IMR-90 (cell line): ENCODE measurements around the gene NUP54. TPM values are rescaled to one million over a fixed set of nuclear protein-coding genes. Genes with fewer than 3 reads are reported as not detected.

Experiments
- ATAC-seq: fragments of 200-7000 bp; cut with Tn5 transposase; 2 replicates; pipeline ENCODE4 v1.9.1; 2020; ENCODE audit warnings: low read depth, mild to moderate bottlenecking, moderate library complexity
- BruUV-seq: library from RNA; stranded (reverse); fragments of 400-500 nt; replicated peaks from 2 replicates; lab custom pipeline; 2021; lab: Mats Ljungman, UMichigan
- CTCF ChIA-PET: fragments of 300-600 bp; formaldehyde crosslinking; extraction: SDS; loops from one replicate; lab custom pipeline; 2021; ENCODE audit warnings: antibody characterized with exemption; lab: Yijun Ruan, JAX
- POLR2A ChIA-PET: fragments of 300-600 bp; sonication (Branson Sonifier 250); formaldehyde crosslinking; loops from one replicate; lab custom pipeline; 2022; ENCODE audit warnings: antibody characterized with exemption; ENCODE audit not compliant: unreplicated experiment; lab: Charles Lee
- DNase-seq: peaks from one replicate; pipeline ENCODE4 v3.0.0; 2013
- H2AFZ ChIP-seq: replicated peaks from 2 replicates; pipeline ENCODE3; 2013; ENCODE audit warnings: low read length, mild to moderate bottlenecking; ENCODE audit not compliant: poor library complexity
- H2AK5ac ChIP-seq: 2 replicates; pipeline ENCODE4 v1.6.1; 2013; ENCODE audit warnings: low read depth, low read length, inconsistent platforms
- H2AK9ac ChIP-seq: replicated peaks from 2 replicates; pipeline ENCODE3; 2013; ENCODE audit warnings: mild to moderate bottlenecking, low read depth, low read length, moderate library complexity; ENCODE audit not compliant: poor library complexity
- H2BK120ac ChIP-seq: 2 replicates; pipeline ENCODE4 v1.6.1; 2013; ENCODE audit warnings: low read depth, low read length, inconsistent platforms
- H2BK15ac ChIP-seq: 3 replicates; pipeline ENCODE4 v1.6.1; 2013; ENCODE audit warnings: low read depth, low read length, inconsistent platforms
- H2BK20ac ChIP-seq: 2 replicates; pipeline ENCODE4 v1.6.1; 2013; ENCODE audit warnings: low read depth, mild to moderate bottlenecking, inconsistent platforms, low read length, moderate library complexity
- H2BK5ac ChIP-seq: 2 replicates; pipeline ENCODE4 v1.6.1; 2013; ENCODE audit warnings: mild to moderate bottlenecking, low read depth, low read length, inconsistent platforms; ENCODE audit not compliant: poor library complexity, severe bottlenecking
- H3K14ac ChIP-seq: replicated peaks from 2 replicates; pipeline ENCODE4 v1.6.1; 2013; ENCODE audit warnings: low read depth, low read length, inconsistent platforms
- H3K18ac ChIP-seq: 2 replicates; pipeline ENCODE4 v1.6.1; 2013; ENCODE audit warnings: low read depth, low read length, control low read depth
- H3K23ac ChIP-seq: 2 replicates; pipeline ENCODE4 v1.6.1; 2013; ENCODE audit warnings: low read depth, low read length, inconsistent platforms
- H3K27ac ChIP-seq: 2 replicates; pipeline ENCODE4 v1.5.1; 2013; ENCODE audit warnings: mild to moderate bottlenecking, control low read depth, low read length; ENCODE audit not compliant: insufficient read depth
- H3K27me3 ChIP-seq: 2 replicates; pipeline ENCODE4 v1.6.1; 2013; ENCODE audit warnings: low read length; ENCODE audit not compliant: control insufficient read depth, insufficient read depth
- H3K36me3 ChIP-seq: 2 replicates; pipeline ENCODE4 v1.6.1; 2013; ENCODE audit warnings: low read length, mixed read lengths; ENCODE audit not compliant: control insufficient read depth, insufficient read depth
- H3K4ac ChIP-seq: 2 replicates; pipeline ENCODE4 v1.6.1; 2013; ENCODE audit warnings: low read depth, low read length, inconsistent platforms
- H3K4me1 ChIP-seq: 2 replicates; pipeline ENCODE4 v1.6.1; 2013; ENCODE audit warnings: low read length, mixed read lengths; ENCODE audit not compliant: control insufficient read depth, insufficient read depth
- H3K4me2 ChIP-seq: 2 replicates; pipeline ENCODE4 v1.6.1; 2013; ENCODE audit warnings: low read depth, mild to moderate bottlenecking, control low read depth, low read length, moderate library complexity
- H3K4me3 ChIP-seq: 2 replicates; pipeline ENCODE4 v1.5.1; 2013; ENCODE audit warnings: low read depth, mild to moderate bottlenecking, control low read depth, low read length, moderate library complexity; ENCODE audit not compliant: insufficient read depth
- H3K56ac ChIP-seq: 2 replicates; pipeline ENCODE4 v1.6.1; 2013; ENCODE audit warnings: low read length, inconsistent platforms; ENCODE audit not compliant: insufficient read depth; ENCODE audit errors: extremely low read depth
- H3K79me1 ChIP-seq, 2 experiments: 2 replicates each; pipeline ENCODE4 v1.6.1; 2013; ENCODE audit warnings: low read length in 2 of 2, inconsistent platforms in 1 of 2, low read depth in 1 of 2
- H3K9ac ChIP-seq: 2 replicates; pipeline ENCODE4 v1.6.1; 2013; ENCODE audit warnings: low read depth, low read length, control low read depth
- H3K9me1 ChIP-seq: 2 replicates; pipeline ENCODE4 v1.6.1; 2013; ENCODE audit warnings: low read length, inconsistent platforms; ENCODE audit not compliant: insufficient read depth
- H3K9me3 ChIP-seq: 2 replicates; pipeline ENCODE4 v1.6.1; 2013; ENCODE audit warnings: low read length; ENCODE audit not compliant: control insufficient read depth, insufficient read depth
- H4K20me1 ChIP-seq: 2 replicates; pipeline ENCODE4 v1.6.1; 2013; ENCODE audit warnings: low read length, inconsistent platforms; ENCODE audit not compliant: insufficient read depth
- H4K5ac ChIP-seq: 2 replicates; pipeline ENCODE4 v1.6.1; 2013; ENCODE audit warnings: mild to moderate bottlenecking, low read depth, low read length, control low read depth
- H4K8ac ChIP-seq, 2 experiments: 2 replicates each; pipeline ENCODE4 v1.6.1; 2013; ENCODE audit warnings: low read depth in 2 of 2, low read length in 2 of 2, control low read depth in 1 of 2, inconsistent platforms in 1 of 2
- H4K91ac ChIP-seq: 2 replicates; pipeline ENCODE4 v1.6.1; 2013; ENCODE audit warnings: low read depth, low read length, inconsistent platforms; ENCODE audit not compliant: insufficient read depth
- BHLHE40 ChIP-seq: fragments of 150-350 bp; IDR thresholded peaks from 2 replicates; pipeline ENCODE4 v1.6.1; 2016; ENCODE audit warnings: mild to moderate bottlenecking, low read depth, low read length
- CEBPB ChIP-seq: IDR thresholded peaks from 2 replicates; pipeline ENCODE4 v1.6.1; 2012; ENCODE audit warnings: low read depth, low read length, improper control_type of control experiment
- CHD1 ChIP-seq: IDR thresholded peaks from 2 replicates; pipeline ENCODE4 v1.6.1; 2012; ENCODE audit warnings: low read depth, low read length, improper control_type of control experiment
- FOS ChIP-seq: fragments of 150-350 bp; IDR thresholded peaks from 2 replicates; pipeline ENCODE4 v1.6.1; 2016; ENCODE audit warnings: low read depth, low read length
- MAFK ChIP-seq: IDR thresholded peaks from 2 replicates; pipeline ENCODE4 v1.6.1; 2012; ENCODE audit warnings: low read depth, low read length, improper control_type of control experiment
- MAZ ChIP-seq: IDR thresholded peaks from 2 replicates; pipeline ENCODE4 v1.6.1; 2012; ENCODE audit warnings: low read depth, mild to moderate bottlenecking, low read length, improper control_type of control experiment, moderate library complexity, borderline replicate concordance
- MXI1 ChIP-seq: IDR thresholded peaks from 2 replicates; pipeline ENCODE4 v1.6.1; 2012; ENCODE audit warnings: low read depth, mild to moderate bottlenecking, low read length, moderate library complexity, borderline replicate concordance
- NFE2L2 ChIP-seq: fragments of 150-350 bp; IDR thresholded peaks from 2 replicates; pipeline ENCODE4 v1.6.1; 2016; ENCODE audit warnings: low read depth, mild to moderate bottlenecking, low read length
- POLR2A ChIP-seq: IDR thresholded peaks from 2 replicates; pipeline ENCODE4 v1.6.1; 2012; ENCODE audit warnings: mild to moderate bottlenecking, low read depth, low read length
- RAD21 ChIP-seq: IDR thresholded peaks from 2 replicates; pipeline ENCODE4 v1.6.1; 2012; ENCODE audit warnings: low read length, improper control_type of control experiment
- RCOR1 ChIP-seq: IDR thresholded peaks from 2 replicates; pipeline ENCODE4 v1.6.1; 2012; ENCODE audit warnings: mild to moderate bottlenecking, low read length, improper control_type of control experiment; ENCODE audit not compliant: insufficient replicate concordance
- RFX5 ChIP-seq: IDR thresholded peaks from 2 replicates; pipeline ENCODE4 v1.8.0; 2012; ENCODE audit warnings: low read depth, mild to moderate bottlenecking, low read length, moderate library complexity
- SMC3 ChIP-seq: fragments of 150-350 bp; IDR thresholded peaks from 2 replicates; pipeline ENCODE4 v1.6.1; 2016; ENCODE audit warnings: low read depth, mild to moderate bottlenecking, antibody characterized with exemption, low read length, moderate library complexity
- USF2 ChIP-seq: fragments of 150-350 bp; IDR thresholded peaks from 2 replicates; pipeline ENCODE4 v1.6.1; 2017; ENCODE audit warnings: mild to moderate bottlenecking, antibody characterized with exemption, low read length, low read depth
- WGBS, 2 experiments: methylation state at CpG; one replicate each; pipeline versions ENCODE4 v1.1.5 to v1.1.7; 2013; ENCODE audit warnings: missing lambda C conversion rate in 2 of 2; ENCODE audit not compliant: insufficient read length in 1 of 2; ENCODE audit errors: extremely low coverage in 2 of 2; 5-methylcytosine and 5-hydroxymethylcytosine counted together
- dilution Hi-C: fragments of 300-500 bp; cut with HindIII; formaldehyde crosslinking; loops from one replicate; pipeline ENCODE4 v1.14.3; 2018; ENCODE audit warnings: low sequenced_read_pairs; ENCODE audit not compliant: unreplicated experiment
- in situ Hi-C: fragments of 300-500 bp; cut with MboI; formaldehyde crosslinking; loops from 3 replicates; pipeline ENCODE4 v1.14.3; 2019; ENCODE audit warnings: low sequenced_read_pairs, inconsistent platforms, mixed read lengths
- intact Hi-C: fragments of 100-400 bp; cut with micrococcal nuclease; formaldehyde crosslinking; loops from 2 replicates; pipeline ENCODE4 v1.10.0; 2022
- polyA plus RNA-seq, 3 experiments: library from polyadenylated mRNA; depleted of rRNA; stranded (reverse); fragments of >200 nt; gene quantifications; 2 replicates each; pipeline ENCODE4 v1.2.3, GENCODE V29; 2012; ENCODE audit warnings: low replicate concordance in 1 of 3
- total RNA-seq: library from RNA; depleted of rRNA; stranded (reverse); fragments of >200 nt; gene quantifications from 2 replicates; pipeline ENCODE4 v1.2.3, GENCODE V29; 2012
- TF ChIP-seq, protein P1 (sequence below): fragments of 150-350 bp; IDR thresholded peaks from 2 replicates; pipeline ENCODE4 v1.6.1; 2016; ENCODE audit warnings: low read depth, mild to moderate bottlenecking, low read length, moderate library complexity, borderline replicate concordance
- TF ChIP-seq, protein P2 (sequence below): conservative IDR thresholded peaks from 2 replicates; pipeline ENCODE4 v1.5.1; 2012; ENCODE audit warnings: mild to moderate bottlenecking, low read depth, low read length, improper control_type of control experiment

The NUP54 gene
- total and polyA plus RNA-seq, 2 of the 4 experiments (the other 2 are of a cell fraction), result 24.6 to 44.4 TPM

DNA sequence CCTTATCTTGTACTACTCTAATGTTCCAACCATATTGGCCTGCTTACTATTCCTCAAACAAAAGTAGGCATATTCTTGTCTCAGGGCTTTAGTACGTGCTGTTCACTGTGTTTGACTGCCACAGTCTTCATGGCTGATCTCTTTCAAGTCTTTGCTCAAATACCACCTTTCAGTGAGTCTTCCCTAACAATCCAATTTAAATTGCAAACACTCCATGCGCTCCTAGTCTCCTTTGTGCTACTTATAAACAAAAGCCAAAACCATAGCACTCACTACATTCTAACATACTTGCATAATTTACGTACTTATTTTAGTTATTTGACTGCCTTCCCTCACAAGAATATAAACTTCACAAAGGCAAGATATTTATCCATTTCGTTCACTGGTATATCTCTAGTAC lies 75.4 kb downstream of the NUP54 start:
- Histone ChIP-seq H3K4me2 (no peak overlapping the region), H2AFZ (no peak overlapping the region), H3K14ac (no peak overlapping the region), H3K9ac (no peak overlapping the region), H4K91ac (no peak overlapping the region), H3K18ac (no peak overlapping the region), H2BK20ac (no peak overlapping the region), H3K36me3 (no peaks in the 10 kb centered on the region), H3K4ac (no peak overlapping the region), H3K23ac (no peak overlapping the region), H2BK5ac (no peak overlapping the region), H2AK5ac (no peak overlapping the region), H3K27me3 (no peaks in the 10 kb centered on the region; the same call in 1 of the 2 replicates), H3K27ac (no peak overlapping the region), H3K4me3 (no peak overlapping the region), H3K9me1 (no peaks in the 10 kb centered on the region), H3K56ac (no peak overlapping the region), H4K5ac (no peak overlapping the region), H2BK120ac (no peak overlapping the region), H3K79me1 (no peaks in the 10 kb centered on the region), H2BK15ac (no peak overlapping the region), H3K4me1 (no peaks in the 10 kb centered on the region), H2AK9ac (no peak overlapping the region), H4K20me1 (no peaks in the 10 kb centered on the region), H3K9me3 (no peaks in the 10 kb centered on the region), H4K8ac (no peak overlapping the region)
- CTCF ChIA-PET, result no interaction called here
- ATAC-seq (no peak), DNase-seq (no peak)
- intact Hi-C loops, result no loop called here
- dilution Hi-C loops, result no loop called here
- 55% methylated on average over 2 of the region's 4 CpGs; no CpG with 5 or more reads in 1 of the 2 experiments for WGBS, 2 experiments
- TF ChIP-seq, protein P1, sequence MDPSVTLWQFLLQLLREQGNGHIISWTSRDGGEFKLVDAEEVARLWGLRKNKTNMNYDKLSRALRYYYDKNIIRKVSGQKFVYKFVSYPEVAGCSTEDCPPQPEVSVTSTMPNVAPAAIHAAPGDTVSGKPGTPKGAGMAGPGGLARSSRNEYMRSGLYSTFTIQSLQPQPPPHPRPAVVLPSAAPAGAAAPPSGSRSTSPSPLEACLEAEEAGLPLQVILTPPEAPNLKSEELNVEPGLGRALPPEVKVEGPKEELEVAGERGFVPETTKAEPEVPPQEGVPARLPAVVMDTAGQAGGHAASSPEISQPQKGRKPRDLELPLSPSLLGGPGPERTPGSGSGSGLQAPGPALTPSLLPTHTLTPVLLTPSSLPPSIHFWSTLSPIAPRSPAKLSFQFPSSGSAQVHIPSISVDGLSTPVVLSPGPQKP, result no peak
- no peak for TF ChIP-seq BHLHE40
- TF ChIP-seq RCOR1, result no peak
- TF ChIP-seq MAFK, result no peak
- TF ChIP-seq MXI1, result no peak
- no peak for TF ChIP-seq CEBPB
- no peak for TF ChIP-seq POLR2A
- no peak for TF ChIP-seq RAD21
- no peak for TF ChIP-seq FOS
- no peak for TF ChIP-seq USF2
- TF ChIP-seq CHD1, result no peak
- TF ChIP-seq MAZ, result no peak
- TF ChIP-seq, protein P2, sequence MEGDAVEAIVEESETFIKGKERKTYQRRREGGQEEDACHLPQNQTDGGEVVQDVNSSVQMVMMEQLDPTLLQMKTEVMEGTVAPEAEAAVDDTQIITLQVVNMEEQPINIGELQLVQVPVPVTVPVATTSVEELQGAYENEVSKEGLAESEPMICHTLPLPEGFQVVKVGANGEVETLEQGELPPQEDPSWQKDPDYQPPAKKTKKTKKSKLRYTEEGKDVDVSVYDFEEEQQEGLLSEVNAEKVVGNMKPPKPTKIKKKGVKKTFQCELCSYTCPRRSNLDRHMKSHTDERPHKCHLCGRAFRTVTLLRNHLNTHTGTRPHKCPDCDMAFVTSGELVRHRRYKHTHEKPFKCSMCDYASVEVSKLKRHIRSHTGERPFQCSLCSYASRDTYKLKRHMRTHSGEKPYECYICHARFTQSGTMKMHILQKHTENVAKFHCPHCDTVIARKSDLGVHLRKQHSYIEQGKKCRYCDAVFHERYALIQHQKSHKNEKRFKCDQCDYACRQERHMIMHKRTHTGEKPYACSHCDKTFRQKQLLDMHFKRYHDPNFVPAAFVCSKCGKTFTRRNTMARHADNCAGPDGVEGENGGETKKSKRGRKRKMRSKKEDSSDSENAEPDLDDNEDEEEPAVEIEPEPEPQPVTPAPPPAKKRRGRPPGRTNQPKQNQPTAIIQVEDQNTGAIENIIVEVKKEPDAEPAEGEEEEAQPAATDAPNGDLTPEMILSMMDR, result no peak
- no peak for TF ChIP-seq SMC3
- no peak for TF ChIP-seq RFX5
- TF ChIP-seq NFE2L2, result no peak
- BruUV-seq, result no TSS peak
- POLR2A ChIA-PET, result no interaction called here
- in situ Hi-C loops, result loop anchor here (10.0 kb wide), 1 partner anchor 178 kb away; no protein-coding TSS in a partner anchor
